Neural progenitor cell (in vitro differentiated cells): Measurements from ENCODE around the gene KRT82. TPM values are rescaled to one million over a fixed set of nuclear protein-coding genes. Genes with fewer than 3 reads are reported as not detected.

Experiments
- DNase-seq: peaks from one replicate; pipeline ENCODE4 v3.0.0-alpha.2; 2016; ENCODE audit warnings: low spot score
- H2AFZ ChIP-seq: fragments of 200-600 bp; sonication (generic); replicated peaks from 2 replicates; pipeline ENCODE4 v1.6.1; 2016; ENCODE audit warnings: antibody characterized with exemption
- H3F3A ChIP-seq: fragments of 200-600 bp; sonication (generic); 2 replicates; pipeline ENCODE4 v1.6.1; 2016; ENCODE audit warnings: antibody characterized with exemption, low read depth
- H3K27ac ChIP-seq: fragments of 200-600 bp; sonication (generic); 2 replicates; pipeline ENCODE4 v1.5.1; 2016; ENCODE audit warnings: mild to moderate bottlenecking
- H3K27me3 ChIP-seq: fragments of 200-600 bp; sonication (generic); 2 replicates; pipeline ENCODE4 v1.6.1; 2016; ENCODE audit warnings: mild to moderate bottlenecking, moderate library complexity
- H3K36me3 ChIP-seq: fragments of 200-600 bp; sonication (generic); 2 replicates; pipeline ENCODE4 v1.5.1; 2016
- H3K4me1 ChIP-seq: fragments of 200-600 bp; sonication (generic); 2 replicates; pipeline ENCODE4 v1.6.1; 2016; ENCODE audit warnings: mixed run types
- H3K4me2 ChIP-seq: fragments of 200-600 bp; sonication (generic); 2 replicates; pipeline ENCODE4 v1.6.1; 2016
- H3K4me3 ChIP-seq: fragments of 200-600 bp; sonication (generic); 2 replicates; pipeline ENCODE4 v1.5.1; 2016
- H3K79me2 ChIP-seq: fragments of 200-600 bp; sonication (generic); 2 replicates; pipeline ENCODE4 v1.6.1; 2016; ENCODE audit warnings: low read depth
- H3K9ac ChIP-seq: fragments of 200-600 bp; sonication (generic); 2 replicates; pipeline ENCODE4 v1.6.1; 2016
- H3K9me3 ChIP-seq: fragments of 200-600 bp; sonication (generic); 2 replicates; pipeline ENCODE4 v1.5.1; 2016; ENCODE audit warnings: low read depth
- H4K20me1 ChIP-seq: fragments of 200-600 bp; sonication (generic); 2 replicates; pipeline ENCODE4 v1.6.1; 2016; ENCODE audit warnings: low read depth
- H3K27ac Mint-ChIP-seq: 3 replicates; pipeline ENCODE4 v1.8.0; 2021; ENCODE audit warnings: mixed read lengths
- H3K27me3 Mint-ChIP-seq: 2 replicates; pipeline ENCODE4 v1.8.0; 2022; ENCODE audit warnings: low read depth, mild to moderate bottlenecking, inconsistent platforms, moderate library complexity, mixed read lengths; ENCODE audit not compliant: insufficient read depth
- H3K36me3 Mint-ChIP-seq: 3 replicates; pipeline ENCODE4 v1.8.0; 2021; ENCODE audit warnings: mixed read lengths
- H3K4me1 Mint-ChIP-seq: 3 replicates; pipeline ENCODE4 v1.8.0; 2021; ENCODE audit warnings: mixed read lengths
- H3K4me3 Mint-ChIP-seq: 3 replicates; pipeline ENCODE4 v1.8.0; 2021; ENCODE audit warnings: mild to moderate bottlenecking, moderate library complexity, mixed read lengths
- H3K9me3 Mint-ChIP-seq: 3 replicates; pipeline ENCODE4 v1.8.0; 2020; ENCODE audit warnings: mixed read lengths
- EZH2 ChIP-seq: fragments of 200-600 bp; sonication (generic); IDR thresholded peaks from 2 replicates; pipeline ENCODE4 v1.6.1; 2017; ENCODE audit warnings: antibody characterized with exemption, mild to moderate bottlenecking, moderate library complexity
- EZH2phosphoT487 ChIP-seq: fragments of 200-600 bp; sonication (generic); IDR thresholded peaks from 2 replicates; pipeline ENCODE4 v1.6.1; 2017; ENCODE audit warnings: antibody characterized with exemption
- total RNA-seq: library from RNA; depleted of rRNA; stranded (reverse); fragments of >200 nt; gene quantifications from 2 replicates; pipeline ENCODE4 v1.2.3, GENCODE V29; 2015; ENCODE audit warnings: low replicate concordance
- TF ChIP-seq, protein P1 (sequence below): fragments of 200-600 bp; sonication (generic); IDR thresholded peaks from 2 replicates; pipeline ENCODE4 v1.5.1; 2017; ENCODE audit warnings: antibody characterized with exemption, mild to moderate bottlenecking

Gene KRT82
- total RNA-seq, 1 donor from 2014 or later: not detected

DNA sequence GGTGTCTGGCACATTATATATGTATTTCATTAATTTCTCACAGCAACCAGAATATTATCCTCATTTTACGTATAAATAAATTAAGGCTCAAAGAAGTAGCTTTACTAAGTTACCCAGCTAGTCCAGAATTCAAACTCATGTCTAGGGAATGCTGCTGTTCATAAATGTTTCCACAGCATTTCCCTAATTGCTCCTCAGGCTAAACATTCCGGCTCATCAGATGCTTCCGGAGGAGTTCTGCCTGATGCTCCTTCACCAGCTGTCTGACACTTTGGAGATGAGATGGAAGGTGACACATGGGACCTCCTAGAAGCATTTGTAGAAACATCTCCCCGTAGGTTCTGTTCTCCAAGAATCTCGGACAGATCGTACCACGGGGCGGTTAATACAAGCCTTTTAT lies 51.0 kb downstream of the KRT82 start:
- no peak overlapping the region for H3K9ac ChIP-seq
- no peak for DNase-seq
- H2AFZ ChIP-seq: no peak overlapping the region
- no peak overlapping the region for H3K27ac ChIP-seq
- Mint-ChIP-seq H3K4me1 (peaks cover 15% of the 10 kb centered on the region), H3K36me3 (no peaks in the 10 kb centered on the region), H3K9me3 (no peaks in the 10 kb centered on the region), H3K27me3 (peaks cover 4% of the 10 kb centered on the region), H3K27ac (no peak overlapping the region), H3K4me3 (no peak overlapping the region)
- no peaks in the 10 kb centered on the region for H4K20me1 ChIP-seq
- H3K4me3 ChIP-seq: no peak overlapping the region
- H3F3A ChIP-seq: no peaks in the 10 kb centered on the region
- H3K4me2 ChIP-seq: no peak overlapping the region
- H3K4me1 ChIP-seq: no peaks in the 10 kb centered on the region
- H3K27me3 ChIP-seq: no peaks in the 10 kb centered on the region
- no peaks in the 10 kb centered on the region for H3K9me3 ChIP-seq
- TF ChIP-seq EZH2phosphoT487: no peak
- TF ChIP-seq, protein P1, sequence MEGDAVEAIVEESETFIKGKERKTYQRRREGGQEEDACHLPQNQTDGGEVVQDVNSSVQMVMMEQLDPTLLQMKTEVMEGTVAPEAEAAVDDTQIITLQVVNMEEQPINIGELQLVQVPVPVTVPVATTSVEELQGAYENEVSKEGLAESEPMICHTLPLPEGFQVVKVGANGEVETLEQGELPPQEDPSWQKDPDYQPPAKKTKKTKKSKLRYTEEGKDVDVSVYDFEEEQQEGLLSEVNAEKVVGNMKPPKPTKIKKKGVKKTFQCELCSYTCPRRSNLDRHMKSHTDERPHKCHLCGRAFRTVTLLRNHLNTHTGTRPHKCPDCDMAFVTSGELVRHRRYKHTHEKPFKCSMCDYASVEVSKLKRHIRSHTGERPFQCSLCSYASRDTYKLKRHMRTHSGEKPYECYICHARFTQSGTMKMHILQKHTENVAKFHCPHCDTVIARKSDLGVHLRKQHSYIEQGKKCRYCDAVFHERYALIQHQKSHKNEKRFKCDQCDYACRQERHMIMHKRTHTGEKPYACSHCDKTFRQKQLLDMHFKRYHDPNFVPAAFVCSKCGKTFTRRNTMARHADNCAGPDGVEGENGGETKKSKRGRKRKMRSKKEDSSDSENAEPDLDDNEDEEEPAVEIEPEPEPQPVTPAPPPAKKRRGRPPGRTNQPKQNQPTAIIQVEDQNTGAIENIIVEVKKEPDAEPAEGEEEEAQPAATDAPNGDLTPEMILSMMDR: no peak
- no peaks in the 10 kb centered on the region for H3K79me2 ChIP-seq
- H3K36me3 ChIP-seq: no peaks in the 10 kb centered on the region

DNA sequence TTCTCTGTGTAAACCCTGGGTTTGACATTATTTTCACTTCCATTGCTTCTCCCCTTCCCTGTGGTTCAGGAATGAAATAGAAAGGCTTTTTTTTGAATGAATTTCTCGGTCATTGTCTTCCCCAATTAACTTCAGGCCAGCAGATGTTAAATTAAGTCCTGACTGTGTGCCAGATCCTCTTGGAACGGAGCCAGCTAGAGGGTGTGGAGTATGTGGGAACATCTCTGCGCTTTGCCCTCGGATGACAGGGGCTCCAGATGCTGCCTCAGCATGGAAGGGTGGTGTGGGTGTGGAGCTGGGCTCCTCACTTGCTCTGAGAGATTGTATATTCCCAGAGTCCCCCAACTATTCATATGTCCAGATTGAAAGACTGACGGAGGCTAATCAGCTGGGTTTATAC lies 51.9 kb downstream of the KRT82 start:
- Histone ChIP-seq H3K27me3 (no peaks in the 10 kb centered on the region), H3K9me3 (no peaks in the 10 kb centered on the region), H4K20me1 (no peaks in the 10 kb centered on the region), H3F3A (no peaks in the 10 kb centered on the region), H2AFZ (no peak overlapping the region), H3K27ac (no peak overlapping the region), H3K36me3 (no peaks in the 10 kb centered on the region), H3K79me2 (no peaks in the 10 kb centered on the region), H3K4me3 (no peak overlapping the region), H3K9ac (no peak overlapping the region), H3K4me2 (no peak overlapping the region), H3K4me1 (no peaks in the 10 kb centered on the region)
- H3K9me3 Mint-ChIP-seq: no peaks in the 10 kb centered on the region
- H3K27ac Mint-ChIP-seq: no peak overlapping the region
- no peaks in the 10 kb centered on the region for H3K36me3 Mint-ChIP-seq
- no peak overlapping the region for H3K4me3 Mint-ChIP-seq
- peaks cover 4% of the 10 kb centered on the region for H3K27me3 Mint-ChIP-seq
- no peak for DNase-seq
- no peak for TF ChIP-seq EZH2phosphoT487
- TF ChIP-seq EZH2: no peak
- TF ChIP-seq, protein P1: no peak
- peaks cover 16% of the 10 kb centered on the region for H3K4me1 Mint-ChIP-seq

DNA sequence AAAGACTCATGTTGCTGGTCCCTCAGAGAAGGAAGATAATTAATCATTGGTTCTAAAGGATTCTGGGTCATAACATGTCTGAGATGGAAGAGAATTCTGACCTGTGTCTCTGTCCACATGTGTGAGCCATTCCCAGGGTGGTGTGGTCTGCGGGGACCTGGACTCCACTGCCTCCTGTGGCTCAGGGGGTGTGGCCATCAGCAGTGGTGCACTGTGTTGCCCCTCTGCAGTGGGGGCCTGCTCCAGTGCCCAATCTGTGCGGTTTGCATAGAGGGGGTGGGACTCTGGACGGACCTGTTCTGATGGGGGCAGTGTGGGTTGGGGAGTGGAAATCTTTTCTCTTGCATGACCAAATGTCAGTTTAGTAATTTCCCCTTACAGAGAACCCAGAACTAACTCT lies 52.4 kb downstream of the KRT82 start:
- no peak for DNase-seq
- H3K9me3 Mint-ChIP-seq: no peaks in the 10 kb centered on the region
- H3K27me3 ChIP-seq: no peaks in the 10 kb centered on the region
- TF ChIP-seq, protein P1: no peak
- TF ChIP-seq EZH2phosphoT487 (no peak), EZH2 (no peak)
- peaks cover 4% of the 10 kb centered on the region for H3K27me3 Mint-ChIP-seq
- no peaks in the 10 kb centered on the region for H3K79me2 ChIP-seq
- no peaks in the 10 kb centered on the region for H3K4me1 ChIP-seq
- no peaks in the 10 kb centered on the region for H3K36me3 ChIP-seq
- no peak overlapping the region for H3K4me2 ChIP-seq
- no peak overlapping the region for H3K27ac Mint-ChIP-seq
- no peak overlapping the region for H3K9ac ChIP-seq
- no peaks in the 10 kb centered on the region for H4K20me1 ChIP-seq
- peaks cover 17% of the 10 kb centered on the region for H3K4me1 Mint-ChIP-seq
- no peaks in the 10 kb centered on the region for H3F3A ChIP-seq
- no peaks in the 10 kb centered on the region for H3K36me3 Mint-ChIP-seq
- no peak overlapping the region for H3K4me3 ChIP-seq
- H3K4me3 Mint-ChIP-seq: no peak overlapping the region
- H3K9me3 ChIP-seq: no peaks in the 10 kb centered on the region
- no peak overlapping the region for H2AFZ ChIP-seq
- no peak overlapping the region for H3K27ac ChIP-seq

DNA sequence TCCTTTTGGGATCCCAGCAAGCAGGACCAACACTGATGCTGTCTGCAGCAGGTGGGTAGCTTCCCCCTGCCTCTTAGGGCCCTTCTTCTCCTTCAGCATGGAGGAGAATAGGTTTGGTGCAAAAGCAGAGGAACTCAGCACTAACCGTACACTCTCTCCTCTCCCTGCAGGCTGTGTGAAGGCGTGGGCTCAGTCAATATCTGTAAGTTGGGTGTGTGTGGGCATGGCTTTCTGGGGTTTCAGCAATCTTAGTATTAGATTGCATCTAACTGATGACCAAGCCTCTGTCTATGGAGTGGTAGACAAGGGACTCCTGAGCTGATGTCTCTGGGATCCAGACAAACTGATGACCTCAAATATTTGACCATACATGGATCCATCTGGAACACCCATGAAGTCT lies 53.2 kb downstream of the KRT82 start:
- Histone ChIP-seq H3F3A (no peaks in the 10 kb centered on the region), H3K9ac (no peak overlapping the region), H3K27ac (no peak overlapping the region), H2AFZ (no peak overlapping the region), H3K27me3 (no peaks in the 10 kb centered on the region), H3K9me3 (no peaks in the 10 kb centered on the region), H3K79me2 (no peaks in the 10 kb centered on the region), H3K4me2 (no peak overlapping the region), H3K4me3 (no peak overlapping the region), H3K36me3 (no peaks in the 10 kb centered on the region), H3K4me1 (no peaks in the 10 kb centered on the region), H4K20me1 (no peaks in the 10 kb centered on the region)
- no peak overlapping the region for H3K4me3 Mint-ChIP-seq
- H3K36me3 Mint-ChIP-seq: no peaks in the 10 kb centered on the region
- peaks cover 8% of the 10 kb centered on the region for H3K27me3 Mint-ChIP-seq
- no peak for TF ChIP-seq EZH2phosphoT487
- no peak for TF ChIP-seq EZH2
- TF ChIP-seq, protein P1: no peak
- no peaks in the 10 kb centered on the region for H3K9me3 Mint-ChIP-seq
- H3K4me1 Mint-ChIP-seq: peaks cover 10% of the 10 kb centered on the region
- DNase-seq: no peak
- H3K27ac Mint-ChIP-seq: no peak overlapping the region
